Vagina (tissue), 2 donors: ENCODE data around the gene CACNB2.

Experiments used
- POLR2A ChIP-seq, 2 donors: fragments of 450-650 bp; IDR thresholded peaks; one replicate each; pipeline ENCODE4 v1.6.1; 2017; ENCODE audit warnings: antibody characterized with exemption in 2 of 2, mild to moderate bottlenecking in 2 of 2, moderate library complexity in 2 of 2
- POLR2AphosphoS5 ChIP-seq, 2 donors: sonication (generic); formaldehyde crosslinking; IDR thresholded peaks; one replicate each; pipeline ENCODE4 v1.9.0; 2017; ENCODE audit warnings: antibody characterized with exemption in 2 of 2, mild to moderate bottlenecking in 2 of 2, low read depth in 1 of 2; ENCODE audit not compliant: insufficient read depth in 1 of 2
- TF ChIP-seq, protein P1 (sequence below), 3 experiments: fragments of 450-650 bp in 2 of 3; fragments of 200-600 bp in 1 of 3; sonication (generic) in 1 of 3; IDR thresholded peaks; one replicate each; pipeline ENCODE4 v1.5.1; 2017 to 2019; ENCODE audit warnings: antibody characterized with exemption in 3 of 3, mild to moderate bottlenecking in 2 of 3, moderate library complexity in 2 of 3

GRCh38 chr10:18194634-18195033 lies 54.4 kb downstream of the CACNB2 start:
- TF ChIP-seq, protein P1, sequence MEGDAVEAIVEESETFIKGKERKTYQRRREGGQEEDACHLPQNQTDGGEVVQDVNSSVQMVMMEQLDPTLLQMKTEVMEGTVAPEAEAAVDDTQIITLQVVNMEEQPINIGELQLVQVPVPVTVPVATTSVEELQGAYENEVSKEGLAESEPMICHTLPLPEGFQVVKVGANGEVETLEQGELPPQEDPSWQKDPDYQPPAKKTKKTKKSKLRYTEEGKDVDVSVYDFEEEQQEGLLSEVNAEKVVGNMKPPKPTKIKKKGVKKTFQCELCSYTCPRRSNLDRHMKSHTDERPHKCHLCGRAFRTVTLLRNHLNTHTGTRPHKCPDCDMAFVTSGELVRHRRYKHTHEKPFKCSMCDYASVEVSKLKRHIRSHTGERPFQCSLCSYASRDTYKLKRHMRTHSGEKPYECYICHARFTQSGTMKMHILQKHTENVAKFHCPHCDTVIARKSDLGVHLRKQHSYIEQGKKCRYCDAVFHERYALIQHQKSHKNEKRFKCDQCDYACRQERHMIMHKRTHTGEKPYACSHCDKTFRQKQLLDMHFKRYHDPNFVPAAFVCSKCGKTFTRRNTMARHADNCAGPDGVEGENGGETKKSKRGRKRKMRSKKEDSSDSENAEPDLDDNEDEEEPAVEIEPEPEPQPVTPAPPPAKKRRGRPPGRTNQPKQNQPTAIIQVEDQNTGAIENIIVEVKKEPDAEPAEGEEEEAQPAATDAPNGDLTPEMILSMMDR (IDR thresholded peaks at IDR 0.05), result no peak
- no peak for TF ChIP-seq POLR2A (IDR thresholded peaks at IDR 0.05)
- TF ChIP-seq POLR2AphosphoS5 (IDR thresholded peaks at IDR 0.05; ENCODE audit: insufficient read depth in 1 of 2, low read depth in 1 of 2), result no peak
